ENCODE measurements around the gene C1QTNF3. TPM values are rescaled to one million over a fixed set of nuclear protein-coding genes. Genes with fewer than 3 reads are reported as not detected.

C1QTNF3 gene
- total and polyA plus RNA-seq, 12 donors, result 0.51 to 6.3 (median 1.3) TPM

DNA sequence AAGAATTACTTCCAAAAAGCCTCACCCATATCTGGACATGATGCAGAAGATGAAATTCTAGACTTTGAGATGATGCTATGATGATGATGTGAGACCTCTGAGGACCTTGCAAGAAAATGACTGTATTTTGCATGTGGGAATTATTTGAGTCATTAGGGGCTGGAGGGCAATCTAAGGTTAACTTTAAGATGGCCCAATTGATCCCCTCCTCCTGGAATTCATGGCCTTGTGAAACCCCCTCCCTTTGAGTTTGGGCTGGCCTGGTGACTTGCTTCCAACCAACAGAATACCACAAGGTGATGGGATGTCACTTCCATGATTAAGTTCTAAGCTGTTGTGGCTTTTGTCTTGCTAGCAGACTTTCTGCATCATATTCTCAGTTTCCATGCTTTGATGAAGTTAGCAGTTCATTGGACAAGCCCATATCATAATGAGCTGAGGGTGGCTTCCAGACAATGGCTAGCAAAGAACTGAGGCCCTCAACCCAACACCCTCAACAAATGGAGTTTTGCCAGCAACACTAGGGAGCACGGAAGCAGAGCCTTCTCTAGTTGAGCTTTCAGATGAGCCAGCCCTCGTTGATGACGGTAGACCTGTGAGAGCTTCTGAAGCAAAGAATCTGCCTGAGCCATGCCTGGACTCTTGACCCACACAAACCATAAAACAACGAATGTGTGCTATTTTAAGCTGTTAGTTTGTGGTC, 27.7 kb downstream of the C1QTNF3 start:
- WGBS, 2 donors, result 92 to 93% methylated on average over 4 of the region's 4 CpGs
- TF ChIP-seq CTCF (IDR thresholded peaks at IDR 0.05), result no peak
- H3K4me1 ChIP-seq, result peaks cover 0 to 13% (median 0%) of the 10 kb centered on the region in 9 donors
- no peak for ATAC-seq
- DNase-seq, result no peak
- H3K27ac ChIP-seq, result no peak overlapping the region
- no peaks in the 10 kb centered on the region for H3K9me3 ChIP-seq
- peaks cover 0 to 7% (median 0%) of the 10 kb centered on the region in 9 donors for H3K36me3 ChIP-seq
- intact Hi-C loops (cut with DNase I), result no loop called here
- no peak overlapping the region for H3K4me3 ChIP-seq
- H3K27me3 ChIP-seq, result no peaks in the 10 kb centered on the region

- no peak for ATAC-seq
- WGBS, 2 donors, result 98 to 100% methylated on average over 2 of the region's 2 CpGs
- no peak for TF ChIP-seq CTCF (IDR thresholded peaks at IDR 0.05)
Measured at GRCh38 chr5:34014626-34015025, 28.4 kb downstream of the C1QTNF3 start.

GRCh38 chr5:34013547-34013946, 29.5 kb downstream of the C1QTNF3 start:
- whole genome bisulfite sequencing, 2 donors, result 94% methylated on average over 3 of the region's 3 CpGs
- Histone ChIP-seq H3K27ac (no peak overlapping the region), H3K4me3 (no peak overlapping the region), H3K36me3 (peaks cover 0 to 3% (median 0%) of the 10 kb centered on the region in 9 donors), H3K27me3 (no peaks in the 10 kb centered on the region), H3K9me3 (no peaks in the 10 kb centered on the region), H3K4me1 (peaks cover 0 to 21% (median 6%) of the 10 kb centered on the region in 9 donors)
- TF ChIP-seq CTCF (IDR thresholded peaks at IDR 0.05), result no peak
- intact Hi-C loops (cut with DNase I), result no loop called here
- ATAC-seq, result no peak
- DNase-seq, result no peak

More at GRCh38 chr5:34014626-34015025, 28.4 kb downstream of the C1QTNF3 start:
- no peaks in the 10 kb centered on the region for H3K27me3 ChIP-seq
- no peak overlapping the region for H3K4me3 ChIP-seq
- H3K36me3 ChIP-seq, result peaks cover 0 to 7% (median 0%) of the 10 kb centered on the region in 9 donors
- H3K27ac ChIP-seq, result no peak overlapping the region
- no peak for DNase-seq
- intact Hi-C loops (cut with DNase I), result no loop called here
- no peaks in the 10 kb centered on the region for H3K9me3 ChIP-seq
- H3K4me1 ChIP-seq, result peaks cover 0 to 13% (median 0%) of the 10 kb centered on the region in 9 donors

GRCh38 chr5:34012791-34013190, 30.2 kb downstream of the C1QTNF3 start:
- Histone ChIP-seq H3K27ac (no peak overlapping the region), H3K4me1 (peaks cover 0 to 22% (median 6%) of the 10 kb centered on the region in 9 donors), H3K36me3 (no peaks in the 10 kb centered on the region), H3K9me3 (no peaks in the 10 kb centered on the region), H3K27me3 (no peaks in the 10 kb centered on the region), H3K4me3 (no peak overlapping the region)
- DNase-seq (no peak), ATAC-seq (no peak)
- TF ChIP-seq CTCF (IDR thresholded peaks at IDR 0.05), result no peak
- intact Hi-C loops (cut with DNase I), result no loop called here

Measured in heart right ventricle (tissue), 16 donors.